HG03025 (cell line): Measurements from ENCODE around the gene OR7G2.

Source experiments
- ATAC-seq: cut with Tn5 transposase; IDR thresholded peaks from one replicate; pipeline ENCODE4 v1.9.1; 2021; ENCODE audit warnings: mild to moderate bottlenecking, moderate library complexity; ENCODE audit not compliant: unreplicated experiment, low FRiP score

The OR7G2 gene

GRCh38 chr19:9107375-9107774 lies at the start of gene OR7G2:
Gene OR7G2 (minus strand): TSS chr19:9107475. CDS start chr19:9103243, 4,232 bp downstream.
- no peak for ATAC-seq

GRCh38 chr19:9156304-9156703 lies 49.0 kb upstream of the OR7G2 start:
- no peak for ATAC-seq

- no peak for ATAC-seq
Measured at GRCh38 chr19:9155591-9155990, 48.3 kb upstream of the OR7G2 start.

- no peak for ATAC-seq
Measured at GRCh38 chr19:9151367-9151766, 44.1 kb upstream of the OR7G2 start.

- no peak for ATAC-seq
Measured at GRCh38 chr19:9150650-9151049, 43.4 kb upstream of the OR7G2 start.

- ATAC-seq, result no peak
Measured at GRCh38 chr19:9149997-9150396, 42.7 kb upstream of the OR7G2 start.

- no peak for ATAC-seq
Measured at GRCh38 chr19:9148697-9149096, 41.4 kb upstream of the OR7G2 start.

GRCh38 chr19:9146882-9147281 lies 39.6 kb upstream of the OR7G2 start:
- ATAC-seq, result no peak

- no peak for ATAC-seq
Measured at GRCh38 chr19:9144920-9145319, 37.6 kb upstream of the OR7G2 start.

- peak; percentile 80 for ATAC-seq
Measured at GRCh38 chr19:9140159-9140874, 33.0 kb upstream of the OR7G2 start, which contains the start of gene ZNF317. Gene ZNF317 (plus strand): TSS chr19:9140397. CDS start chr19:9156017, 15,620 bp downstream.

- no peak for ATAC-seq
Measured at GRCh38 chr19:9139609-9140158, 32.4 kb upstream of the OR7G2 start.

GRCh38 chr19:9132422-9132821 lies 25.1 kb upstream of the OR7G2 start:
- ATAC-seq, result no peak

- ATAC-seq, result no peak
Measured at GRCh38 chr19:9130965-9131364, 23.7 kb upstream of the OR7G2 start.

- ATAC-seq, result no peak
Measured at GRCh38 chr19:9128171-9128570, 20.9 kb upstream of the OR7G2 start.

GRCh38 chr19:9126900-9127405 lies 19.7 kb upstream of the OR7G2 start, which contains the start of gene OR7G3:
Gene OR7G3 (minus strand): TSS chr19:9126950. CDS start chr19:9126950, 0 bp downstream.
- no peak for ATAC-seq

GRCh38 chr19:9116547-9116946 lies 9.3 kb upstream of the OR7G2 start:
- ATAC-seq, result no peak

GRCh38 chr19:9115307-9115813 lies 8.1 kb upstream of the OR7G2 start, which contains the start of gene OR7G1:
Gene OR7G1 (minus strand): TSS chr19:9115763. CDS start chr19:9115763, 0 bp downstream.
- ATAC-seq, result no peak

GRCh38 chr19:9109959-9110358 lies 2.7 kb upstream of the OR7G2 start:
- no peak for ATAC-seq

- ATAC-seq, result no peak
Measured at GRCh38 chr19:9086761-9087160, 20.5 kb downstream of the OR7G2 start, which contains the start of gene OR1M1. Gene OR1M1 (plus strand): TSS chr19:9087061. CDS start chr19:9093245, 6,184 bp downstream.

GRCh38 chr19:9078651-9079050 lies 28.6 kb downstream of the OR7G2 start:
- ATAC-seq, result no peak

GRCh38 chr19:9076901-9077300 lies 30.4 kb downstream of the OR7G2 start:
- no peak for ATAC-seq
